RWPE1 (cell line): ENCODE data around the gene FRYL.
A peak's percentile ranks its signal among the peaks of the same experiment; 100 is the strongest.
"Not testable (repeated sequence)": the region's sequence is repeated elsewhere in the genome, so short reads cannot be mapped to it uniquely, and the experiment has no call there.

Experiments used
- CTCF ChIA-PET: fragments of 350-600 bp; sonication (Branson Sonifier 250); formaldehyde crosslinking; extraction: SDS; loops from one replicate; lab custom pipeline; 2021; lab: Yijun Ruan, JAX
- POLR2A ChIA-PET: fragments of 400-600 bp; formaldehyde crosslinking; extraction: SDS; loops from one replicate; lab custom pipeline; 2020; ENCODE audit warnings: antibody characterized with exemption; ENCODE audit not compliant: low non-redundant PET; lab: Yijun Ruan, JAX
- DNase-seq: peaks from one replicate; pipeline ENCODE4 v3.0.0; 2012; ENCODE audit warnings: low spot score
- H3K27ac ChIP-seq: fragments of 450-650 bp; 2 replicates; pipeline ENCODE4 v1.5.1; 2017
- TF ChIP-seq, protein P1 (sequence below): fragments of 450-650 bp; conservative IDR thresholded peaks from 2 replicates; pipeline ENCODE4 v1.5.1; 2017; ENCODE audit warnings: low read depth, mild to moderate bottlenecking

FRYL gene

DNA sequence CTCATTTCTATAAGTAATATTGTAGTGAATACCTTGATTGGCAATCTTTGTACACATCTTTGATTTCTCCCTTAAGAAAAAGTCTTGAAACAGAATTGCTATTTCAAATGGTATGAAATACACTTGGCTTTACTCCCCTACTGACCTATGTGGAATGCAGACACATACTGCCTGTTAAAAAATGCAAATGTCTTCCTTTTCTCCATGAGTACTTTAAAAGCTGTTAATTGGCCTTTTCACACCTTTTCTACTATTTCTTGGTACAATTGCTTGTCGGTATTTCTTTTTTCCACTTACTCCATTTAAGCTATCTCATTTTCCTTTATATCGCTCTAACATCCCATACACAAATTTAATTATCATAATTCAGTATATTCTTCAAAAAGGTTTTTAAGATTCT, 87.2 kb downstream of the FRYL start:
- POLR2A ChIA-PET, result no interaction called here
- no peak overlapping the region for H3K27ac ChIP-seq
- TF ChIP-seq, protein P1, sequence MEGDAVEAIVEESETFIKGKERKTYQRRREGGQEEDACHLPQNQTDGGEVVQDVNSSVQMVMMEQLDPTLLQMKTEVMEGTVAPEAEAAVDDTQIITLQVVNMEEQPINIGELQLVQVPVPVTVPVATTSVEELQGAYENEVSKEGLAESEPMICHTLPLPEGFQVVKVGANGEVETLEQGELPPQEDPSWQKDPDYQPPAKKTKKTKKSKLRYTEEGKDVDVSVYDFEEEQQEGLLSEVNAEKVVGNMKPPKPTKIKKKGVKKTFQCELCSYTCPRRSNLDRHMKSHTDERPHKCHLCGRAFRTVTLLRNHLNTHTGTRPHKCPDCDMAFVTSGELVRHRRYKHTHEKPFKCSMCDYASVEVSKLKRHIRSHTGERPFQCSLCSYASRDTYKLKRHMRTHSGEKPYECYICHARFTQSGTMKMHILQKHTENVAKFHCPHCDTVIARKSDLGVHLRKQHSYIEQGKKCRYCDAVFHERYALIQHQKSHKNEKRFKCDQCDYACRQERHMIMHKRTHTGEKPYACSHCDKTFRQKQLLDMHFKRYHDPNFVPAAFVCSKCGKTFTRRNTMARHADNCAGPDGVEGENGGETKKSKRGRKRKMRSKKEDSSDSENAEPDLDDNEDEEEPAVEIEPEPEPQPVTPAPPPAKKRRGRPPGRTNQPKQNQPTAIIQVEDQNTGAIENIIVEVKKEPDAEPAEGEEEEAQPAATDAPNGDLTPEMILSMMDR, result no peak
- CTCF ChIA-PET, result interaction anchor here (0.6 kb wide), 1 partner anchor 57 kb away, joined by 4 read pairs; no protein-coding TSS in a partner anchor
- DNase-seq, result no peak

- DNase-seq, result no peak
- TF ChIP-seq, protein P1, result no peak
- POLR2A ChIA-PET, result no interaction called here
- CTCF ChIA-PET, result no interaction called here
- 0 out of 2 replicates have a peak overlapping the region, but pooled peaks have one; percentile 32 for H3K27ac ChIP-seq
These were observed 88.0 kb downstream of the FRYL start for GRCh38 chr4:48692044-48692443.

DNA sequence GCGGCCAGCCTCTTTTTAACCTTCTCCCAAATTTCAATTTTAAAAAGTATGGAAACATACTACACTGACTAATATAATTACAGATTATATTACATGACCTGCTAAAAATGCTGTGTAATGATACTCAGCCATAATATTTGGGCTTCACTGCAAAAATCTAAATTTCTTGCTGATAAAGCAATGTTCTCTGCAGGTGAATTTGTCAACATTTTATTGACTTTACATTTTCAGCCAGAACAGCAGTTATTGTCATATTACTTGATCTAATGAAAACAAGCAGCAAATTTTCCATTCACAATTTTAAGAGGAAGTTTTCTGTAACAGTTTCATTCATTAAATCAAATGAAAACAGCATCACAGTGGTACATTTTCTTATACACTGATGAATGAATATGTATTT, 91.1 kb downstream of the FRYL start:
- ChIA-PET CTCF (no interaction called here), POLR2A (no interaction called here)
- TF ChIP-seq, protein P1, result no peak
- no peak for DNase-seq
- no peak overlapping the region for H3K27ac ChIP-seq

GRCh38 chr4:48687313-48688051, 92.6 kb downstream of the FRYL start:
- ChIA-PET POLR2A (no interaction called here), CTCF (interaction anchor here (0.6 kb wide), 1 partner anchor 10 kb away, joined by 4 read pairs; no protein-coding TSS in a partner anchor)
- no peak overlapping the region for H3K27ac ChIP-seq
- no peak for DNase-seq
- TF ChIP-seq, protein P1, result no peak

DNA sequence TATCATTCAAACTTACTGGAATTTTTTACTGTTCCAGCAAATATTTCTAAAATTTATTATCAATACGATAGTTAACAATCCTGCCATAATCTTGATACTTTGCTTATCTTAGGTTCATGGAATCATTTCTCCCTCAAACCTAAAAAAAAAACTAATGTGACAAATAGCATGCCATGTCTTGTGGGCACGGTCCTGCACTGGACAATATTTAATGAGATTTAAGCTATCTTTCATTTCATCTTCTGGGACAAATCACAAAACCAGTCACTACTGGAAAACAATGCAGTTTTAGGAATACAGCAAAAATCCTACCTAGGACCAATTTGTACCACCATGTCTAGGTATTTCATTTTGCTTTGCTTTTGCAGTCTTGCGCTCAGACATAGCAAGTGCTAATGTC, 93.7 kb downstream of the FRYL start:
- POLR2A ChIA-PET, result no interaction called here
- TF ChIP-seq, protein P1, result no peak
- no peak overlapping the region for H3K27ac ChIP-seq
- CTCF ChIA-PET, result interaction anchor here (0.5 to 0.7 kb wide), 2 partner anchors 24 to 91 kb away, joined by 4 read pairs; no protein-coding TSS in a partner anchor
- no peak for DNase-seq

GRCh38 chr4:48683784-48684666, 96.1 kb downstream of the FRYL start:
- no peak for DNase-seq
- CTCF ChIA-PET, result no interaction called here
- no peak overlapping the region for H3K27ac ChIP-seq
- POLR2A ChIA-PET, result no interaction called here
- TF ChIP-seq, protein P1, result no peak

DNA sequence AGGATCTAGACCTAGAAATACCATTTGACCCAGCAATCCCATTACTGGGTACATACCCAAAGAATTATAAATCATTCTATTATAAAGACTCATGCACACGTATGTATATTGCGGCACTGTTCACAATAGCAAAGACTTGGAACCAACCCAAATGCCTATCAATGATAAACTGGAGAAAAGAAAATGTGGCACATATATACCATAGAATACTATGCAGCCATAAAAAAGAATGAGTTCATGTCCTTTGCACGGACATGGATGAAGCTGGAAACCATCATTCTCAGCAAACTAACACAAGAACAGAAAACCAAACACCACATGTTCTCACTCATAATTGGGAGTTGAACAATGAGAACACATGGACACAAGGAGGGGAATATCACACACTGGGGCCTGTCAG, 97.2 kb downstream of the FRYL start:
- DNase-seq, POLR2A ChIA-PET, H3K27ac ChIP-seq: not testable (repeated sequence)
- CTCF ChIA-PET, result interaction anchor here (0.7 kb wide), 1 partner anchor 79 kb away, joined by 3 read pairs; no protein-coding TSS in a partner anchor
